GM21390 (cell line): ENCODE results near the gene ST7.

ENCODE experiments used
- ATAC-seq: cut with Tn5 transposase; IDR thresholded peaks from one replicate; pipeline ENCODE4 v1.9.1; 2021; ENCODE audit not compliant: unreplicated experiment

ST7 gene

GRCh38 chr7:117183729-117184128 is 230.4 kb downstream of the ST7 start:
- no peak for ATAC-seq

DNA sequence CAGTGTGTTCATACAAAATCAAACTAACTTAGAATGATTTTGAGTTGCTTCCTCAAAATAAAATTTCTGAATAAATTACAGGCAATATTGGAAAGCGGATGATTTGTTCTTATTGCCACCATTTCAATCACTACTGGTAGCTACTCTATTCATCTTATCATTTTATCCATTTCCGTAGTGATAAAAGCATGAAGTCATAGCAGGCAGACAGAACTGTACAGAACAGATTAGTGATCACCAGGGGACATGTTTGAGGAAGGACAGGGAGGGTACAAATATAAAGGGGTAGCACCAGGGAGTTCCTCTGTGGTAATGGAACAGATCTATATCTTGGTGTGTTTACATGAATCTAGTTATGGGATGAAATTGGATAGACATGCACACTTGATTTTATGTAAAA is 231.1 kb downstream of the ST7 start:
- ATAC-seq = no peak

GRCh38 chr7:117185124-117185523 is 231.8 kb downstream of the ST7 start:
- ATAC-seq = no peak

- ATAC-seq = no peak
Observed at GRCh38 chr7:117186218-117187010, 233.1 kb downstream of the ST7 start.

DNA sequence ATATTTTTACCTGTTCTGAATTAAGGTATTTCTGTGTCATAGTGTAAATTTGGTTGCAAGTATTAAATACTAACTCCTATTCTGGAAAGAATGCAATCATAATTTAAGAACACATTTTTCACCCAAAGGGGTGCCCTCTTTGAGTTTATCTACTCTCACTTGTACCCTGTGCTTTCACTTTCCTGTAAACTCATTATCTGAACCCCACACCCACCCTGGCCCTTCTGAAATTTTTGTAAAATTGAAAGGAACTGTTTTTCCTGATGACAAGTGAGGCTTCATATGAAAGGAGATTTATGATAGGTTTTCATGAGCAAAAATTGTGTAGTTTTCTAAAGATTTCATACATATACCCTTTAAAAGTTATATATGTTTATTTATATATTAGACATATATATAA is 235.1 kb downstream of the ST7 start:
- no peak for ATAC-seq

DNA sequence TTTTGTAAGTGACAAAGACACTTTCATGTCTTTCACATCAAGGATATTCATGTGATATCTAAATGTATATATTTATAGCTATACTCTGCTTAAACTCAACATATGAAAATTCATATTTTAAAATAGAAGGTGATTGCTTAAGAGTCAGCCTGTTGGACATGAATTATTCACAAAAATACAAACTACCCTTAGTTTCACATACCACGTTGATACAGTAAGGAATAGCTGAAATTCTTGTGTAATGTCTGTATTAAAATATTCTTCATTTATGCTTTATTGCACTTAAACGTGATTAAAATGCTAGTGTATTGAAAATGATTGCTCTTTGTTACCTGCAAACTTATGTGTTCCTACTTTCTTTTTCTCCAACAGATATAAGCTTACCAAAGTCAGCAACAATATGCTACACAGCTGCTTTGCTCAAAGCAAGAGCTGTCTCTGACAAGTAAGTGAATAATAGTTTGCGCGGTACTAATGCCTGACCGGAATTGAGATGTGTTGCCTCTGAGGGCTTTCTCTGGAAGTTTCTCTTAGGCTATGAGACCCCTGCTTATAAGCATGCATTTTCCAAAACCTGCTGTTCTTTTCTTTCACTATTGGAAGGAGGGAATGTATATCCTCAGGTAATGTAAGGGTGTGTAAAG is 235.8 kb downstream of the ST7 start:
- no peak for ATAC-seq

DNA sequence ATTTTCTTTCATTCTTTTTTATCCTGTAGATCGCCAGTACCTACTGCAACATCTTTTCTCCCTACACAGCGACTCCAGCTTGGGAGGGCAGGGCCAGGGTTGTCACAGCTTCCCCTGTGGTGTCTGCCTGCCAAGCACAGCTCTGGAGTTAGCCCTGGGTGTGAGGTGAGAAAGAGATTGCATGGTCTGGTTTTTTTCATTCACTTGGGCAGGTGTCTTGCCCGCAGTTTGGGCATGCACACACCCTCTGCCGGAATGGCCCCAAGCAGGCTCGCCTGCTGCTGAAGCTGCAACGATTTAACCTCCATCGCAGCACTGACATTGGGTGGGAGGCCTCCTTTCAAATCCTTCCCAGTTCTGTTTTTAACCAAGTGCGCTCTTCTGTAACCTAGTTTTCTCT is 236.8 kb downstream of the ST7 start:
- ATAC-seq = no peak

DNA sequence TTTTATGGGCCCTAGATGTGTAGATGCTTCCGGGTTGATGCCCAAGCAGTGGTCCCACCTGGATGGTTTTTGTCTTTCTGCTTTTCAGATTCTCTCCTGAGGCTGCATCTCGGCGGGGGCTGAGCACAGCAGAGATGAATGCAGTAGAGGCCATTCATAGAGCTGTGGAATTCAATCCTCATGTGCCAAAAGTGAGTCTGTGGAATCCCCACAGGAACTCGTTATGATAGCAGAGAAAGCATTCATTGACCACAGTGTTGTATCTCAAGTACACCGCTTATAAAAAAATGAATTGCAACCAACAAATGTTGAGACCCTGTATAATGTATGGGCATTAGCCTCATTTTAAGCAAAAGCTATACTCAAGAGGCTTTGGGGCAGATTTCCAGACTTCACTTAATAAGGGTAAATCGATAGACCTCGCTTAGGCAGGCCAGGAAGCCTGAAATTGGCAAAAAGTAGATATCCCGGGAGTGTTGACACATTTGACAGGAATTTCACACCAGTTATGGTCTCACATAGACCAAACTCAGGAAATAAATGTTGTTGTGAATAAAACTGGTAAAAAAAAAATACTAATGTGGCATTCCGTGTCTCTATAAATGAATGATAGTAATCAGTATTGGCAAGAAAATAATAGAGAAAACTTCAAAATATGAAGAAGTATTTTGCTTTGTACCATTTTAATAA is 237.6 kb downstream of the ST7 start:
- no peak for ATAC-seq

DNA sequence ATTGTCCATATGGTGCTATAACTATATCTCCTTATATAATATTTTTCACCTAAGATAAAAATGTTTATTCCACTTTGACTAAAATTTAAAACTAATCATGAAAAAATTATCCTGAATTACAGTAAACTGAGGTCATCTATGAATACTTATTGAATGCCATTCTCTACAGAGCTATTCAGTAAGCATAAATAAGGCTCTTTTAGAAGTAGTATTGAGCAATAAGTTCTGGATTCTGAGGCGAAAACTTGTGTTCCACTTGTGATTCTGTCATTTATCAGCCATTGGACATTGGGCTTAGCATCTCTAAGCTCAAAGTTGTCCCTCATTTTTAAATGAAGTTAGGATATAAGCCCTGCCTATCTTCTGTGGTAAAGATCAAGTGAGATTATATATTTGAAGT is 238.8 kb downstream of the ST7 start:
- ATAC-seq = no peak

DNA sequence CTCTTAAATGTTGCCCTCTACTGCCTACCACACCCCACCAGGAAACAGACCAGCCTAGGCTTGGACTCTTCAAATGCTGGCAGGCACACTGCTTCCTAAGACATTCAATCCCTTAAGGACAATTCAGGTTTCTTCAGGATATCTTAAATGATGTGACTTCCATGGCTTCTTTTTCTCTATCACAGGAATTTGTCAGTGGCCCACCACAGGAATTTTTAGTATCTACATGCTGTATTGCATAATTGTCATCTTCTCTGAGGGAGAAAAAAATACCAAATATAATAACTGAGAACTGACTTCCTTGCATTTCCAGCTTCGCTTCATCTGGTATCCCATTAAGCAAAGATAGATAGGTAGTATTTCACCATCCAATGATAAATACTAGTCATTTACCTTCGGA is 240.3 kb downstream of the ST7 start:
- no peak for ATAC-seq

DNA sequence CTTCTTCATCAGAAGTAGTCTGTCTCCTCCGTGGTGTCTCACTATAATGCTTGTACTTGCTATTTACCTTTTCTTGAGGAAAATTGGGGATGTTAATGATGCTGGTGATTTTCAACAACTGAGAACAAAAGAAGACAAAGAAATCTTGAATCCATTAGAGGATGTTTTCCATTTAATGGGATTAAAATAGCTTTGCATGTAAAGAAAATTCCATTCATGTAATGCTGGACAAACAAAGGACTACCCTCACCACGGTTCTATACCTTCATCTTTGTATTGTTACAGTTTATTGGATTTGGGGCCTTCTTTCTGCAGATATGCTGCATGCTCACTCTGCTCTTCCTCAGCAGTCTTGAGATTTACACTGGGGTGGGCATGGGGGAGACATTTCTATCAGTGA is 241.1 kb downstream of the ST7 start:
- no peak for ATAC-seq

GRCh38 chr7:117195361-117196029 is 242.2 kb downstream of the ST7 start:
- no peak for ATAC-seq

DNA sequence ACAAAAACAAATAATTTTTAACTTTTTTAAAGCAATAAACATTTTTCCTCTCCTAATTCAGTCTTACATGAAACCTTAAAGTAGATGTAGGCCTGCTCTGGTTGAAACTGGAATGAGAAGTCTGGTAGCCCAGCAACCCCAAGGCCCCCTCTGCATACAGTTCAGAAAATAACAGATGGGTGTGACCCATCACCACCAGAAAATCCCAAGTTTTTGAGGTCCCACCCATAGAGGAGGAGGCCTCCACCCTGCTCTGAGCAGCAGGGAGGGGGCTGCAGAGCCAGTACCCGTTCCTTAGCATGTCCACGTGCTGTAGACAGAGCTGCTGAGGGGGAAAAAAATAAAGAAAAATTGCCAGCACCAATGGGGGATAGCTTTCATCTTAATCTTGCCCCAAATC is 246.8 kb downstream of the ST7 start:
- no peak for ATAC-seq

DNA sequence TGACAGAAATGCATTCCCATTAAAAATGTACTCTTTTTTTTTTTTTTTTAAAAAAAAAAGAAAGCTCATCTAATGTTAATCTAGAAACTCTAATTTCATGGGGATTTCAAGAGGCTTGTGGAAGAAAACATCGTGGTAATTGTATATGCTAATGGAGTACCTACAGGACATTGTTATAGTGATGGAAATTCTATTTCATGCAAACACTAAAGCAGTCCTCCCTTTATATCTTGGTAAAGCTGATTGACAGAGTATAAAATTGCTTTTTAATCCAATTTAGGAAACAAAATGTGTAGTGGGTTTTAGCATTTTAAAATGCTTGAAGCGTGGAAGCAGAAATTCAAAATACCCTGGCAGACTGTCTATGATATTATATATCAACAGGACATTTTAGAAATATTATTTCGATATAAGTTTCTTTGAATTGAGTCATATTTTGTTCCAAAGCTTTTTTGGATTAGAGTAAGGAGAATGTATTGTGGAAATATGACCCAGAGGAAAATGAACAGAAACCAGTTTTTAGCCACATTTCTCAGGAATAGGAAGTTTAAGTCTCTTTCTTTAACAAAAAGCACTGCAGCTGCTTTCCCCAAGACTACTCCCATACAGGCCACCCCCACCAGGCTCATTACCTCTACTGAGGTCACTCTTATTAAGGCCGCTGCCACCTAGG is 247.6 kb downstream of the ST7 start:
- ATAC-seq = no peak

DNA sequence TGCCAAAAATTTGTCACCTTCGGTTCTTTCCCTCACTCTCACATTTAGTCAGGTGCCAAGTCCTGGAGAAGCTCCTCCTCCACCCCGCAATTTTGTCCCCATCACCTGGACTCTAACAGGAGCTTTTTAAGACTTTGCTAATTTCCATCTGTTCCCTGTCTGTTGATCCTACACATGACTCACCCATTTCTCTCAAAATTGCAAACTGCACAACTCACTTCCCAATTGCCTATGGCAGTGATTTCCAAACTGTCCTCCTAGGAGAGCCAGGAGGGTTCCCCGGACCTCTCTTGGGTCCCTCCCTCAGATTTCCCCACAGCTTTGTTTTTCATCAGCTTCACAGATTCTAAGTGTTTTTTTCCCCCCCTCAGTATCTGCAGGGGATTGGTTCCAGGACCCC is 249.2 kb downstream of the ST7 start:
- no peak for ATAC-seq

DNA sequence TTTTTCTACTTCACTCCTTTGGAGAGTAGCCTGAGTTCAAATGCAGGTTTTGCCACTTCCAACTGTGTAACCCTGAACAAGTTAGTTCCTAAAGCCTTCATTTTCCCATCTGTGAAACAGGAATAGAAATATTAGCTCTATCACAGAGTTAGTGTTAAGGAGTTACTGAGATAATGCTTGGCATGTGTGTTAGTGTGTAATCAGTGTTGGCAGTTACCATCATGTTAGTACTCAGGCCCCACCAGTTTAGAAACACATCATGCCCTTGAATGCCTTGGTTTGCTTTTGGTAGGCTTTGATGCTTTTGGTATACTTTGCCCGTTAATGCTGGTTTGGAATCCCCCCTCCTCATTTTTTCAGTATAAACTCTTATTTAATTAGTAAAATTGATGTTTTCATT is 249.9 kb downstream of the ST7 start:
- no peak for ATAC-seq

- no peak for ATAC-seq
Observed at GRCh38 chr7:117205873-117206272, 252.6 kb downstream of the ST7 start.

- no peak for ATAC-seq
Observed at GRCh38 chr7:117208257-117208656, 255.0 kb downstream of the ST7 start.

DNA sequence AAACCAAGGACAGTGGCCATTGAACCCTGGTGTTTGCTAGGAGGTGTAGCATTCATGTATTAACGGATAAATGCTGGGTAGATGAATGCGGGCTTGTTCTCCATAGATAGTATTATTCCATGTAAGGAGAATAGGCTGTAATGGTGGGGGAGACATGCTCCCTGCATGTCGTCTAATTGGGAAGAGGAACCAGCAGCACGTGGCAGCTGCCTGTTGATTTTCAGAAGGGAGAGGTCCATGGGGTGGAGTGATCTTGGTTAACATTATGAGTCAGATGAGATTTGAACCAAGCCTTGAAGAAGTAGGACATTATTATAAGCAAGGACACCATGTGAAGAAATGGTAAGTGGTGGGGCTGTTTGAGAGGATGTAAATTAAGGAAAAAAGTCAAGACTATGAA is 257.1 kb downstream of the ST7 start:
- ATAC-seq = no peak

DNA sequence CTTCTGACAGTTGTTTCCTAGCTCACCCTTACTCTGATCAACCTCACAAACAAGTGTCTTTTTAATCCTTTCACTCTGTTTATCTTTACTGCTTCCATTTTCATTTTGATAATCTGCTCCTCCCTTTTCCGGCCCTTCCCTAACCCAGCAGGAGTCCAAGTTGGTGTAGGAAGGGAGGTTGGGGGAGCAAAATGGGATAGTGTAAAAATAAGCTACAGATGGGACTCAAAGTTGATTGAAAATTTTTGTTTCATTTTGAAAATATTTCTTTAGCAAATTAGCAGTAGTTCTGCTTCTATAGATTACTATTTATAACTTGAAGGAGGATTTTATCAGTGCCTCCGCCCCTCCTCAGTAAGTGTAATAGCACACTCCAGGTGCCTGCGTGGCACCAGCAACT is 257.6 kb downstream of the ST7 start:
- no peak for ATAC-seq

GRCh38 chr7:117211614-117212013 is 258.3 kb downstream of the ST7 start:
- ATAC-seq = no peak
